NK-92 (cell line): ENCODE measurements around the gene APP.

Experiments
- DNase-seq: peaks from one replicate; lab custom pipeline; 2025; ENCODE audit not compliant: unreplicated experiment; lab: John Stamatoyannopoulos, UW

The APP gene

GRCh38 chr21:26070121-26070520 is 100.4 kb downstream of the APP start:
- no peak for DNase-seq

- DNase-seq, result no peak
Measured at GRCh38 chr21:26068776-26069175, 101.8 kb downstream of the APP start.

GRCh38 chr21:26067836-26068594 is 102.6 kb downstream of the APP start:
- no peak for DNase-seq

- DNase-seq, result no peak
Measured at GRCh38 chr21:26064506-26064905, 106.1 kb downstream of the APP start.

GRCh38 chr21:26061437-26061836 is 109.1 kb downstream of the APP start:
- DNase-seq, result no peak

- no peak for DNase-seq
Measured at GRCh38 chr21:26060335-26061115, 110.0 kb downstream of the APP start.

GRCh38 chr21:26057477-26058170 is 112.9 kb downstream of the APP start:
- no peak for DNase-seq

DNA sequence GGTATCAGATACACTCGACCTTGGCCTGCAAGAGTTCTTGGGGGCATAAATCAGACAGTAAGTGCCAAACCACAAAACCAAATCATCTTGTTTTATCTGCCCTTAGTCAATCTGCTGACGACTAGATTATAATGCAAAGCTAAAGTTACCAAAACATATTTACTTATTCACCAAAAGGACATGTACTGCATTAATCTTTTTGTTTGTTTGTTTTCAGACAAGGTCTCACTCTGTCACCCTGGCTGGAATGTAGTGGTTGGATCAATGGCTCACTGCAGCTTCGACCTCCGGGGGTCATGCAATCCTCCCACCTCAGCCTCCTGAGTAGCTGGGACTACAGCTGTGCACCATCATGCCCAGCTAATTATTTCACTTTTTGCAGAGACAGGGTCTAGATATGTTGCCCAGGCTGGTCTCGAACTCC is 114.7 kb downstream of the APP start:
- no peak for DNase-seq

DNA sequence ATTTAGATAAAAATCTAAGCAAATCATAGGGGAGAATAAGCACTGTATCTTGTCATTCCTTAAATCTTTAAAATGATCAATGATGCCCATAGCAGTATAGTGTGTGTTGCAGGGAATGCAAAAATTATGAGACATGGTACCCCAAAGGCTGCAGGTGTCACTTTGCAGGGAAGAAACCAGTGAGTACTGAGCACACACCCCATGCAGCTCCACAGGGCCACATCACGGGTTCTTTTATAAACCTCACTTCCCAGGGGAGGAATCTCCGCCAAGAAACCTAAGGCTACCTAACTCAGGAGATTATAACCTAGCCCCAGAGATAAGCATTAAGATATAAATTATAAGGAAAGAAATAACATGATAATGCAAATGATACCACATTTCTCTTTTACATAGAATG is 115.6 kb downstream of the APP start:
- no peak for DNase-seq

GRCh38 chr21:26052057-26052456 is 118.5 kb downstream of the APP start:
- no peak for DNase-seq

DNA sequence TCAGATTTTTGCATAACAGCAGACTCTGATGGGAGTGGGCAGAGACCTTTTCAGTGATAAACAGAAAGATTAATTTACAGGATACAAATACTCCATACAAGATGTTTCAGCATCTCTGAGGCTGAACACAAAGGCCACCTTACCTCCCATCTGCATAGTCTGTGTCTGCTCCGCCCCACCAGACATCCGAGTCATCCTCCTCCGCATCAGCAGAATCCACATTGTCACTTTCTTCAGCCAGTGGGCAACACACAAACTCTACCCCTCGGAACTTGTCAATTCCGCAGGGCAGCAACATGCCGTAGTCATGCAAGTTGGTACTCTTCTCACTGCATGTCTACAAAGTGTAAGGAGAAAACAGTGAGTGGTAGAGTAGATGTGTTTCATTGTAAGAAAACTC is 119.7 kb downstream of the APP start:
- DNase-seq, result no peak

- no peak for DNase-seq
Measured at GRCh38 chr21:26049803-26050202, 120.8 kb downstream of the APP start.

- no peak for DNase-seq
Measured at GRCh38 chr21:26047279-26047967, 123.1 kb downstream of the APP start.

- no peak for DNase-seq
Measured at GRCh38 chr21:26043891-26044290, 126.7 kb downstream of the APP start.

- no peak for DNase-seq
Measured at GRCh38 chr21:26042181-26042876, 128.2 kb downstream of the APP start.

GRCh38 chr21:26041431-26042180 is 129.0 kb downstream of the APP start:
- DNase-seq, result no peak

DNA sequence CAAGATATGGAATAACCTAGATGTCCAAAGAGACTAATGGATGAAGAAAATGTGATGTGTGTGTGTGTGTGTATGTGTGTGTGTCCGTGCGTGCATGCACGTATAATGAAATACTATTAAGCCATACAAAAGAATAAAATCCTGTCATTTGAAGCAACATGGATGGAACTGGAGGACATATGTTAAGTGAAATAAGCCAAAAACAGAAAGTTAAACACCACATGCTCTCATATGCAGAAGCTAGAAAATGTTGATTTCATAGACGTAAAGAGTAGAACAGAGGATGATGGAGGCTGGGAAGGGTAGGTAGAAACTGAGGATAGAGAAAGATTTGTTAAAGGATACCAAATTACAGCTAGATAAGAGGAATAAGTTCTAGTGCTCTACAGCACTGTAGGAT is 133.7 kb downstream of the APP start:
- no peak for DNase-seq

DNA sequence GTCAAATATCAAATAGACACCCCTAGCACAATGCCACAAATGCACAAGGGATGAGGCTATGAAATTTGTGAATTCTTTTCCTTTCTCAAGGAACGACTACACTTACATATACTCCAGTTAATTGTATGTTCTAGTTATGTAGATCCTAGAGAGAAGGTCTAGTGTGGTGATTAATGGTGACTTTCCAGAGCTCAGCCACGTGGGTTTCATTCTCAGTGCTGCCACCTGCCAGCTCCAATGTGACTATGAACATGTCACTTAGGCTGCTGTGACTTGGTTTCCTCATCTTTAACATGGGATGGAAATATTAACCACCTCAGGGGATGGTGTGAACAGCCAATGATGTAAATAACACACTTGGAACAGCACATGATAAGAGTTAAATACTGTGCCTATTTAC is 138.3 kb downstream of the APP start:
- DNase-seq, result no peak

- DNase-seq, result no peak
Measured at GRCh38 chr21:26028183-26028582, 142.4 kb downstream of the APP start.

DNA sequence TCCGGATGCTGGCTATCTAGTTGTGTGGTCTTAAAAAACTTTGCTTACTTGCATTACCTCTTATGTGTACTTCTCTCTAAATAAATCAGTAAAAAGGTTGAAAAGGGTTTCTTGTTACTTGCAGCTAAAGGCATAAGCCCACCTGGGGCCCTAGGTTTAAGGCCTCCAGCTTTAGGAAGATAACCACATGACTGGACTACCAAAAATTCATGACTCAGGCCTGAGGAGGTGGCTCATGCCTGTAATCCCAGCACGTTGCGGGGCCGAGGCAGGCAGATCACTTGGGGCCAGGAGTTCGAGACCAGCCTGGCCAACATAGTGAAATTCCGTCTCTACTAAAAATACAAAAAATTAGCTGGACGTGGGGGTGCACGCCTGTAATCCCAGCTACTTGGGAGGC is 142.9 kb downstream of the APP start:
- no peak for DNase-seq
